ENCODE results near the gene EVX2.

EVX2 gene

GRCh38 chr2:176080540-176081375, 3.0 kb downstream of the EVX2 start:
- TF ChIP-seq CTCF (IDR thresholded peaks at IDR 0.05; ENCODE audit: low read depth, low read length), result no peak
- no peak for DNase-seq (ENCODE audit: extremely low read depth, low read depth)

- peak; percentile 39 for TF ChIP-seq CTCF (IDR thresholded peaks at IDR 0.05; ENCODE audit: low read depth, low read length)
- DNase-seq (ENCODE audit: extremely low read depth, low read depth), result no peak
These were observed 3.8 kb downstream of the EVX2 start for GRCh38 chr2:176079831-176080539.

DNA sequence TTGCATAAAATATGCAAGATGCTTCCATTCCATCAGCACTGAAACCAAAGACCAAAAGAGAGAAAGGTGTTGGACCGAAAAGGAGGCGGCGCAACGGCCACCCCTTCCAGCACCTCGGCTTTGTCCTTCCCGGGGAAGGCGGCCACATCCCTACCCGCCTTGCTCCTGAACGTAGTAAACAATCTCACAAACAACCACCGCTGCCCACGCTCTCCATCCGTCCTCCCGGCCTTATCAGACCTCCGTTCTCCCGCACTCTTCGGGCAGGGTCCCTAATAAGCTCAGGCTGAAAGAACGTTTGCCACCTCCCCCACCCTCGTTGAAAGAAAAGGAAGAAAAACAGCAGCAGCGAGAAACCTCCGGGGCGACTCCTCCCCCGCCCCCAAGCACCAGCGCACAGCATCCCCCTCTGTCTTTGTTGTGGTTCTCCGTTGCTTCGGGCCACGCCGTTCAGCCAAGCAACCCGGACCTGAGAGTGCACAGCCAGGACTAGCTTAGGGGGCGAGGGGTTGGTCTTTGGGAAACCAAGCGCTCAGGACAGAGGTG, 4.4 kb downstream of the EVX2 start:
- no peak for TF ChIP-seq CTCF (IDR thresholded peaks at IDR 0.05; ENCODE audit: low read depth, low read length)
- DNase-seq (ENCODE audit: extremely low read depth, low read depth), result no peak

DNA sequence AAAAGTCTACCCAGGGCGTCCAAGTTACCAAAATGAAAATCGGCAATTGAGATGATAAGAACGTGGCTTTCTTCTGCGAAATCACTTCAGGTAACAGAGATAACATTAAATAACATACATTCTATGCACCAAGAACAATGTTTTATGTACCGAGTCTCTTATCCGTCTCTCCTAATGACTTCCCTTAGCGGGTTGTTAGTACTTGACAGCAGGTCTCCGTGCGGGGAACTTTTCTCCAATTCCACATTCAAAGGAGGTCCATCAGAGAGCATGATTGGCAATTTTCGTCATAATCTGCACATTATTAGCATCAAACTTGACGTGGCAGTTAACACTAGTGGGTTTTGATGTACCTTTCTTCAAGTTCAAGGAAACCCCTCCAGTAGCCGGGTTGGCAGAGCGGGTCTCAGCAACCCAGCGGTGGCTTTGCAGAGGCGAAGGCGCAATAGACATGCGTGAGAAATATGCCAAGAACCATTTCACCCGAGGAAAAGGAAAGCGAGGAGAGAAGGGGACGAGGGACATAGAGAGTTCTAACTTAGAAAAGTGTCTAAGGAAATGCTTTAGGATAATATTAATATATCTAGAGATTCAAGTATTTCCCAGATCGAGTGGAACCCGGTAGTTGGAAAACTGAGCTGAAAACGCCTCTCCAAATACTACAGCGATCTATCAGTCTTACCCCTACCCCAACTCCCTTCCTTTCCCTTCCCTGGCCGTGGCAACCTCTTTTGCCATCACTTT, 5.0 kb downstream of the EVX2 start:
- DNase-seq (ENCODE audit: extremely low read depth, low read depth), result no peak

GRCh38 chr2:176076796-176077195, 7.0 kb downstream of the EVX2 start:
- no peak for DNase-seq (ENCODE audit: extremely low read depth, low read depth)
- no peak for TF ChIP-seq CTCF (IDR thresholded peaks at IDR 0.05; ENCODE audit: low read depth, low read length)

More for the DNA sequence above, 5.0 kb downstream of the EVX2 start:
- no peak for TF ChIP-seq CTCF (IDR thresholded peaks at IDR 0.05; ENCODE audit: low read depth, low read length)

DNA sequence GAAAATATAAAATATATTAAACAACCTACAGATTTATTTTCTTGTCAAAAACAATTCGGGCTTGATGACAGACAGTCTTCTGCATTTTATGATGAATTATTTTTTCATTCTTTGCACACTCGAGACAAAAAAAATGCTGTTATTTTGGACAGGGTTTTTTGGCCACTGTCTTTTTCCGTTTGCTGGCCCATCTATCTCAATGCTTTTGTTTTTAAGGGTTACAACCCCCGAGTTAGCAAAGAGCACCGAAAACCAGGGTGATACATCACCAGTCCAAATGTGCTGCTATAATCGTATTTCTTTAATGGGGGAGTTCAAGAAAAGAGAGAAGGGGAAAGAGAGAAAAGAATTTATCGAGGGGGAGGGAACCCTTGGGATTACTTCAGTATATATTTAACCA, 7.7 kb downstream of the EVX2 start:
- DNase-seq (ENCODE audit: extremely low read depth, low read depth), result no peak
- no peak for TF ChIP-seq CTCF (IDR thresholded peaks at IDR 0.05; ENCODE audit: low read depth, low read length)

All from AG09319 (cell line).